Nephron (organoid): ENCODE measurements around the gene TMEM74B.

Experiments
- H3K27ac Mint-ChIP-seq, 3 experiments: 2 replicates each; pipeline ENCODE4 v1.8.0; 2020; ENCODE audit warnings: mixed read lengths in 3 of 3, mild to moderate bottlenecking in 2 of 3, moderate library complexity in 1 of 3
- H3K27me3 Mint-ChIP-seq: 2 replicates; pipeline ENCODE4 v1.8.0; 2021; ENCODE audit warnings: low read depth, mild to moderate bottlenecking, moderate library complexity, mixed read lengths
- H3K36me3 Mint-ChIP-seq: 2 replicates; pipeline ENCODE4 v1.8.0; 2020; ENCODE audit warnings: low read depth, mixed read lengths
- H3K4me1 Mint-ChIP-seq: 2 replicates; pipeline ENCODE4 v1.8.0; 2020; ENCODE audit warnings: mixed read lengths
- H3K4me3 Mint-ChIP-seq, 3 experiments: 2 replicates each; pipeline ENCODE4 v1.8.0; 2020; ENCODE audit warnings: mild to moderate bottlenecking in 3 of 3, mixed read lengths in 3 of 3, moderate library complexity in 2 of 3
- H3K9me3 Mint-ChIP-seq: 2 replicates; pipeline ENCODE4 v1.8.0; 2020; ENCODE audit warnings: mixed read lengths
- TF ChIP-seq, protein P1 (sequence below), 3 experiments: fragments of 200-600 bp; sonication (generic); IDR thresholded peaks; one replicate each; pipeline ENCODE4 v1.5.0; 2021; ENCODE audit warnings: antibody characterized with exemption in 3 of 3; ENCODE audit not compliant: unreplicated experiment in 3 of 3

TMEM74B gene

DNA sequence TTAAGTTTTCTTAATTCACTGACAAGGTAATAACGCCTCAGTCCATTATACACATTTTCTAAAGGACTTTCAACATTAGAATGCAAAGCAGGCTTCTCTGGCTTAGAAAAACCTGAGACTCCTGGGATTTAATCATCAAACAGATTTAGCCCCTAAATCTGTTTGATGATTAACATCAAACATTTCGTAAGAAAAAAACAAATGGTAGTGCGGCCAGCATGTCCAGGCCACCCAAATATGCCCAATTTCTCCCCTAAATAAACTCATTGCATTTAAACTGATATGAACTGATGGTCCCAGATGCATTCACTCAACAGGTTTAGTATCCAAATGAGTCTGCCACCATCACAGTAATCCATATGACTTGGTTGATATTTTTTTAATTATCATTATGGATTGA lies 6.2 kb downstream of the TMEM74B start:
- Mint-ChIP-seq H3K27me3 (peaks cover 19% of the 10 kb centered on the region), H3K36me3 (peaks cover 13% of the 10 kb centered on the region), H3K4me1 (no peaks in the 10 kb centered on the region), H3K4me3 (no peak overlapping the region), H3K27ac (no peak overlapping the region), H3K9me3 (no peaks in the 10 kb centered on the region)
- TF ChIP-seq, protein P1, sequence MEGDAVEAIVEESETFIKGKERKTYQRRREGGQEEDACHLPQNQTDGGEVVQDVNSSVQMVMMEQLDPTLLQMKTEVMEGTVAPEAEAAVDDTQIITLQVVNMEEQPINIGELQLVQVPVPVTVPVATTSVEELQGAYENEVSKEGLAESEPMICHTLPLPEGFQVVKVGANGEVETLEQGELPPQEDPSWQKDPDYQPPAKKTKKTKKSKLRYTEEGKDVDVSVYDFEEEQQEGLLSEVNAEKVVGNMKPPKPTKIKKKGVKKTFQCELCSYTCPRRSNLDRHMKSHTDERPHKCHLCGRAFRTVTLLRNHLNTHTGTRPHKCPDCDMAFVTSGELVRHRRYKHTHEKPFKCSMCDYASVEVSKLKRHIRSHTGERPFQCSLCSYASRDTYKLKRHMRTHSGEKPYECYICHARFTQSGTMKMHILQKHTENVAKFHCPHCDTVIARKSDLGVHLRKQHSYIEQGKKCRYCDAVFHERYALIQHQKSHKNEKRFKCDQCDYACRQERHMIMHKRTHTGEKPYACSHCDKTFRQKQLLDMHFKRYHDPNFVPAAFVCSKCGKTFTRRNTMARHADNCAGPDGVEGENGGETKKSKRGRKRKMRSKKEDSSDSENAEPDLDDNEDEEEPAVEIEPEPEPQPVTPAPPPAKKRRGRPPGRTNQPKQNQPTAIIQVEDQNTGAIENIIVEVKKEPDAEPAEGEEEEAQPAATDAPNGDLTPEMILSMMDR (IDR thresholded peaks at IDR 0.05; ENCODE audit: unreplicated experiment in 3 of 3) = no peak

DNA sequence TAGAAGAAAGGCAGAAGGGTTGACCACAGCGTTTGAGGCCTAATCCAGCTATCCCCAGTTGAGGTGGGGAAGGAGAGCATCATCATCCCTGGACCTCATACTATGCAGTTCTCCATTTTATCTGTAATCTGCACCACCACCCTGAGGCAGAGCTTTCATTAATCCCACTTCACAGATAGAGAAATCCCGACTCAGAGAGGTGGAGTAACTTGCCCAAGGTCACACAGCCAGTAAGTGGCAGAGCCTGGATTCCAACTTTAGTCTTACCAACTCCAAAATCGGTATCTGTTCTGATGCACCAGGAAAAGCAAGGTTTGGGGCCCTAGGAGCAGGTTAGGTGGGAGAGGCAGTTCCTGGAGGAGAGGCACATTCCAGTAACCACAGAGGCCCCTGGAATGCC lies 6.7 kb downstream of the TMEM74B start:
- H3K4me3 Mint-ChIP-seq = no peak overlapping the region
- TF ChIP-seq, protein P1 (IDR thresholded peaks at IDR 0.05; ENCODE audit: unreplicated experiment in 3 of 3) = no peak

DNA sequence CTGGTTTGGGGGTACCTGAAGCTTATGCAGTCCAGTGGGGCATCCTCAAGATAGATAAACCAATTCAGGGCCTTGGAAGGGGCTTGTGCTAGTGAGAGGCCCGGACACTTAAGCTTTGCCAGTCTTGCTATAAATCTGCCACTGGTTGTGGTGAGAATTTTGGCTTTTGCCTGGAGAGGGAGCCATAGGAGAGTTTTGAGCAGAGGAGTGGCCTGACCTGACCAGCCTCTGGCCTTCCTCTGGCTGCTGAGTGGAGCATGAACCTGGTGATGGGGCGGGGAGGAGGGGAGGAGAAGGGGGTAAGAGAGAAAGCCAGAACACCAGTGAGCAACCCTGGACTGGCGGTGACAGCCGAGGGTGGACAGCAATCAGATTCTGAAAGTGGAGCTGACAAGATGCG lies 7.1 kb downstream of the TMEM74B start:
- no peaks in the 10 kb centered on the region for H3K4me1 Mint-ChIP-seq
- H3K36me3 Mint-ChIP-seq = peaks cover 13% of the 10 kb centered on the region
- H3K9me3 Mint-ChIP-seq = no peaks in the 10 kb centered on the region
- no peak overlapping the region for H3K27ac Mint-ChIP-seq
- TF ChIP-seq, protein P1 (IDR thresholded peaks at IDR 0.05; ENCODE audit: unreplicated experiment in 3 of 3) = no peak
- H3K27me3 Mint-ChIP-seq = peaks cover 9% of the 10 kb centered on the region
- no peak overlapping the region for H3K4me3 Mint-ChIP-seq

More for the DNA sequence above, 6.7 kb downstream of the TMEM74B start:
- H3K4me1 Mint-ChIP-seq = no peaks in the 10 kb centered on the region
- no peaks in the 10 kb centered on the region for H3K9me3 Mint-ChIP-seq
- peaks cover 13% of the 10 kb centered on the region for H3K36me3 Mint-ChIP-seq
- peaks cover 13% of the 10 kb centered on the region for H3K27me3 Mint-ChIP-seq
- H3K27ac Mint-ChIP-seq = no peak overlapping the region

DNA sequence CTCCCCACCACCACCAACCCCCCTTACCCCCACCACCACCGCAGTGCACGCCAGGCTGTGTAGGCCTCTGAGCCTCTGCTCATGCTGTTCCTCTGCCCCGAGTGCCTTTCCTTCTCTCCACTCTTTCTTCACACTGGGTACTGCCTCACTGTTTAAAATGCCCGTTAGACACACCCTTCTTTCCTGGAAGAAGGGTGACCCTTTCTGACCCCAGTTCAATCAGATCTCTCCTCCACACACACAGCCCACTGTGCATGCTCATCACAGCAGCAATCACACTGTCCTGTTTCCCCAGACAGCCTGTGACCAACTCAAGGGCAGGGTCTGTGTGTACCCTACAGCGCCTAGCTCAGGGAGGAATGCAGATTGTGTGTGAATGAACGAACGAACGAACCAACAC lies 10.0 kb downstream of the TMEM74B start:
- TF ChIP-seq, protein P1 (IDR thresholded peaks at IDR 0.05; ENCODE audit: unreplicated experiment in 3 of 3) = no peak
- Mint-ChIP-seq H3K27me3 (no peaks in the 10 kb centered on the region), H3K36me3 (peaks cover 29% of the 10 kb centered on the region), H3K9me3 (no peaks in the 10 kb centered on the region), H3K4me3 (no peak overlapping the region), H3K27ac (no peak overlapping the region), H3K4me1 (no peaks in the 10 kb centered on the region)

- Mint-ChIP-seq H3K36me3 (peaks cover 39% of the 10 kb centered on the region), H3K27me3 (no peaks in the 10 kb centered on the region), H3K9me3 (no peaks in the 10 kb centered on the region), H3K27ac (no peak overlapping the region), H3K4me1 (no peaks in the 10 kb centered on the region), H3K4me3 (no peak overlapping the region)
- TF ChIP-seq, protein P1 (IDR thresholded peaks at IDR 0.05; ENCODE audit: unreplicated experiment in 3 of 3) = no peak
Observed at GRCh38 chr20:1173698-1174097, 11.1 kb downstream of the TMEM74B start.

DNA sequence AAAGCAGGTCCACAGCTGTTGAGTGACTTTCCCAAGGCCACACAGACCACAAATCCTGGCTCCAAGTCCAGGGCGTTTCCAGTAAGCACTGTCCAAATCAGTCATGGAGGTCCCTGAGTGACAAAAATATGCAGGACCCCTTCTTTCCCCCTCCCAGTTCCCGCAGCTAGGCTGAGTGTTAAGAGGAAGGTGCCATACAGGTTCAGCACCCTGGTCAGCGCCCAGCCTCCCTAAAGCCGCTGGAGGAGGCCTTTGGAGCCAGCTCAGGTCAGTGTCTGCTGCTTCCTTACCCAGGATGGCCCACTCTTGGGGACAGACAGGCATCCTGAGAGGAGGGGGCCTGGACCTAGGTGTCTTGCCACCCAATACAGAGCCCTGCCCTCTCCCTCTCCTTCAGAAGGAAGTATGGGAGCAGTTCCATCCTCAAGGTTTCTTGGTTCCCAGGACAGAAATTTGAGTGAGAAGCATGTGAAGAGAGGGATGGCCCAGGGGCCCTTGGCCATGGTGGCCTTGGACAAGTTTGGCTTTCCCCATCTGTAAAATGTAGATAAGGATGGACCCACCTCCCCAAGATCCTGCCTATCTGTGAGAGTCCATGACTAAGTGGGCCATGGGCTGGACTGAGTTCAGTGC lies 13.2 kb downstream of the TMEM74B start:
- Mint-ChIP-seq H3K27me3 (no peaks in the 10 kb centered on the region), H3K4me3 (no peak overlapping the region), H3K27ac (no peak overlapping the region), H3K9me3 (no peaks in the 10 kb centered on the region), H3K36me3 (peaks cover 59% of the 10 kb centered on the region), H3K4me1 (no peaks in the 10 kb centered on the region)
- TF ChIP-seq, protein P1 (IDR thresholded peaks at IDR 0.05; ENCODE audit: unreplicated experiment in 3 of 3) = no peak
